Adrenal gland (tissue), 12 donors: ENCODE measurements around the gene SSR2. TPM values are rescaled to one million over a fixed set of nuclear protein-coding genes. Genes with fewer than 3 reads are reported as not detected.
A peak's percentile ranks its signal among the peaks of the same experiment; 100 is the strongest.

ENCODE experiments used
- DNase-seq, 7 donors: peaks; one replicate each; pipeline ENCODE4 v3.0.0-alpha.2; 2019 to 2020
- H3K27ac ChIP-seq, 5 donors: fragments of 200-600 bp; sonication (generic) in 4 of 5; 1 replicate in 3 of 5; 2 replicates in 2 of 5; pipeline versions ENCODE4 v1.5.1 to v1.8.0; 2016 to 2020; ENCODE audit warnings: mild to moderate bottlenecking in 1 of 5
- H3K27me3 ChIP-seq: fragments of 200-600 bp; 2 replicates; pipeline ENCODE4 v1.8.0; 2021
- H3K36me3 ChIP-seq, 2 donors: fragments of 200-600 bp; replicated peaks in 1 of 2; 1 replicate in 1 of 2; 2 replicates in 1 of 2; pipeline versions ENCODE4 v1.5.1 to v1.8.0; 2018 to 2022
- H3K4me1 ChIP-seq, 2 donors: fragments of 200-600 bp; replicated peaks in 1 of 2; 1 replicate in 1 of 2; 2 replicates in 1 of 2; pipeline versions ENCODE4 v1.5.1 to v1.8.0; 2018 to 2021
- H3K4me3 ChIP-seq, 4 donors: fragments of 200-600 bp; sonication (generic) in 3 of 4; one replicate each; pipeline ENCODE4 v1.5.1; 2016 to 2018
- H3K9me3 ChIP-seq, 3 donors: fragments of 200-600 bp; sonication (generic) in 1 of 3; replicated peaks in 1 of 3; 1 replicate in 2 of 3; 2 replicates in 1 of 3; pipeline versions ENCODE4 v1.5.1 to v1.8.0; 2016 to 2021
- POLR2A ChIP-seq, 2 donors: fragments of 450-650 bp; IDR thresholded peaks; one replicate each; pipeline ENCODE4 v1.6.1; 2017; ENCODE audit warnings: antibody characterized with exemption in 2 of 2, mild to moderate bottlenecking in 2 of 2, moderate library complexity in 1 of 2
- WGBS, 4 donors: extraction: QIAGEN DNeasy Blood & Tissue Kit in 2 of 4; methylation state at CpG; one replicate each; pipeline versions ENCODE4 v1.1.5 to v1.1.7; 2013 to 2017; 5-methylcytosine and 5-hydroxymethylcytosine counted together
- intact Hi-C, 2 donors: fragments of 100-400 bp; cut with DNase I; formaldehyde crosslinking; loops; one replicate each; pipeline versions ENCODE4 v1.14.1 to v1.15.0; 2022 to 2023
- polyA plus RNA-seq, 3 donors: library from polyadenylated mRNA; stranded (reverse); fragments of 200-250 nt in 2 of 3; fragments of 350-450 nt in 1 of 3; fragmentation: Illumina TruSeq in 1 of 3; extraction: RNeasy Lipid Tissue Mini Kit (QIAGEN cat#74804) in 1 of 3; gene quantifications; one replicate each; pipeline ENCODE4 v1.2.3, GENCODE V29; 2013 to 2014
- total RNA-seq, 9 donors: library from RNA; depleted of rRNA in 4 of 9; stranded (reverse); fragments of >200 nt in 4 of 9; fragments of 120-200 nt in 1 of 9; fragmentation: NEBNext Ultra II Directional in 1 of 9; extraction: Animal tissue kit (Norgen Biotek cat#: 25700) in 1 of 9; gene quantifications; one replicate each; pipeline versions ENCODE4 v1.1.0 to v1.2.4, GENCODE V29; 2013 to 2023
- TF ChIP-seq, protein P1 (sequence below), 6 experiments: fragments of 450-650 bp in 4 of 6; fragments of 200-600 bp in 2 of 6; sonication (generic) in 1 of 6; IDR thresholded peaks; 1 replicate in 5 of 6; 2 replicates in 1 of 6; pipeline versions ENCODE4 v1.5.1 to v1.8.0; 2016 to 2021; ENCODE audit warnings: antibody characterized with exemption in 6 of 6, mild to moderate bottlenecking in 2 of 6, moderate library complexity in 1 of 6
- donor health status: healthy with polysubstance abuse.
- donor health status: Bipolar disorder and iron deficiency.
- donor health status: DM: yes; HTN: yes; CAD: no.
- donor health status: DM: no; HTN: no; CAD: no.
- donor health status: DM: no; HTN: no; CAD: no.
- donor health status: DM: yes; HTN: yes; CAD: no.

SSR2 gene
- total and polyA plus RNA-seq, 12 donors, result 164 to 724 (median 354) TPM

DNA sequence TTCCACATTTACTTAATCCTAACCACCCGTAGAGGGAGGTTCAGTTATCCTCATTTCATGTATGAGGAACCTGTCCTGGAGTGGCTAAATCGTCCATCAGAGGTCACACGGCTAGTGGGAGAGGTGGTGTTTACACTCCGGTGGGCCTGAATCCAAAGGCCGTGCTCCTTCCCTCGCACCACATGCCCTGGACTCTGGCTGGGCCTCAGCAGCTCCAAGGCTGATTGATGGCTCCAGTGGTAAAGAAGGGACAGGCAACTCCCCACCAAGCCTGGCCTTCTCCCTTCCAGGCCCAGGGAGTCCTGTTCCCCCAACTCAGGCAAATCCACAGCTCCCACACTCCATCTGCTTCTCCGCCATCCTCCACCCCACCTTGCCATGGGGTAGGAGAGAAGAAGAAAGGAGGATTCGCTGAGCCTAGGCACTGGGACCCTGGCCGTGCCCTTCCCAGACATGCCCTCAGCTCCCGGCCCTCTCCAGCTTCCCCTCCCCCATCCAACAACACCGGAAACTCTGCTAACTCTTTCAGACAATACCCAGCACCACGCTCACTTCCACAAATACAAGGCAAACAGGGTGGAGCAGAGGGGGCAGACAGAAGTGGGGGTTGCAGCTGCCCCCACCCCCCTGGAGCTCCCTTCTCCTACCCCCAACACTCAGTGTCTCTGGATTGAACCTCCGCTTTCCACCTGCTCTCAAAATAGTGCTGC, 53.3 kb downstream of the SSR2 start:
- H3K27me3 ChIP-seq, result no peaks in the 10 kb centered on the region
- intact Hi-C loops, result no loop called here
- peaks cover 9 to 46% of the 10 kb centered on the region in 2 donors for H3K4me1 ChIP-seq
- no peak overlapping the region for H3K4me3 ChIP-seq
- H3K36me3 ChIP-seq, result peaks cover 0 to 32% of the 10 kb centered on the region in 2 donors
- peak in 1 of 7 donors; percentile 43 for DNase-seq
- H3K27ac ChIP-seq, result peak overlapping the region in 2 of 5 donors; percentile 49 to 73
- TF ChIP-seq POLR2A (IDR thresholded peaks at IDR 0.05), result no peak
- TF ChIP-seq, protein P1, sequence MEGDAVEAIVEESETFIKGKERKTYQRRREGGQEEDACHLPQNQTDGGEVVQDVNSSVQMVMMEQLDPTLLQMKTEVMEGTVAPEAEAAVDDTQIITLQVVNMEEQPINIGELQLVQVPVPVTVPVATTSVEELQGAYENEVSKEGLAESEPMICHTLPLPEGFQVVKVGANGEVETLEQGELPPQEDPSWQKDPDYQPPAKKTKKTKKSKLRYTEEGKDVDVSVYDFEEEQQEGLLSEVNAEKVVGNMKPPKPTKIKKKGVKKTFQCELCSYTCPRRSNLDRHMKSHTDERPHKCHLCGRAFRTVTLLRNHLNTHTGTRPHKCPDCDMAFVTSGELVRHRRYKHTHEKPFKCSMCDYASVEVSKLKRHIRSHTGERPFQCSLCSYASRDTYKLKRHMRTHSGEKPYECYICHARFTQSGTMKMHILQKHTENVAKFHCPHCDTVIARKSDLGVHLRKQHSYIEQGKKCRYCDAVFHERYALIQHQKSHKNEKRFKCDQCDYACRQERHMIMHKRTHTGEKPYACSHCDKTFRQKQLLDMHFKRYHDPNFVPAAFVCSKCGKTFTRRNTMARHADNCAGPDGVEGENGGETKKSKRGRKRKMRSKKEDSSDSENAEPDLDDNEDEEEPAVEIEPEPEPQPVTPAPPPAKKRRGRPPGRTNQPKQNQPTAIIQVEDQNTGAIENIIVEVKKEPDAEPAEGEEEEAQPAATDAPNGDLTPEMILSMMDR (IDR thresholded peaks at IDR 0.05), result no peak
- 54 to 68% (median 56%) methylated on average over 12 to 13 of the region's 13 CpGs for WGBS, 4 donors
- H3K9me3 ChIP-seq, result no peaks in the 10 kb centered on the region

DNA sequence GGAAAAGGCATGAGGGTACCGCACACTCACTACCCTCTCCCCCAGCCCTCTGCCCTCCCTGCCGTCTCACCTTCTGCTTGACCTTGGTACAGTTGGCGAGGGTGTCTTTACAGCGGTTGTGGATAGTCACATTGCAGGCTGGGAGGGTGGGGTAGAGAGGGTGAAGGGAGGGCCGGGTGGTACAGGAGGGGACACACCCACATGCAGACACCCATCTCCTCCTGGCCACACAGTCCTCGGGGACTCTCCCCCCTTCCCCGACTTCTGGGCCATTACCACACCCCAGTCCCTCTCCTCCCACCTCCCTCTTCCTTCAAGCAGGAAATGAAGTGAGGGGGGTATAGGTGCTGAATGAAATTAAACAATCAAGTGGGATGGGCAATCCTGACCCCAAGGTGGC, 54.0 kb downstream of the SSR2 start:
- Histone ChIP-seq H3K9me3 (no peaks in the 10 kb centered on the region), H3K27ac (peak overlapping the region in 1 of 5 donors; percentile 73), H3K4me1 (peaks cover 9 to 50% of the 10 kb centered on the region in 2 donors), H3K36me3 (peaks cover 0 to 39% of the 10 kb centered on the region in 2 donors), H3K4me3 (no peak overlapping the region), H3K27me3 (no peaks in the 10 kb centered on the region)
- no peak for TF ChIP-seq POLR2A (IDR thresholded peaks at IDR 0.05)
- TF ChIP-seq, protein P1 (IDR thresholded peaks at IDR 0.05), result no peak
- no peak for DNase-seq
- 53 to 60% (median 57%) methylated on average over 5 to 7 of the region's 7 CpGs for WGBS, 4 donors
- intact Hi-C loops, result no loop called here

DNA sequence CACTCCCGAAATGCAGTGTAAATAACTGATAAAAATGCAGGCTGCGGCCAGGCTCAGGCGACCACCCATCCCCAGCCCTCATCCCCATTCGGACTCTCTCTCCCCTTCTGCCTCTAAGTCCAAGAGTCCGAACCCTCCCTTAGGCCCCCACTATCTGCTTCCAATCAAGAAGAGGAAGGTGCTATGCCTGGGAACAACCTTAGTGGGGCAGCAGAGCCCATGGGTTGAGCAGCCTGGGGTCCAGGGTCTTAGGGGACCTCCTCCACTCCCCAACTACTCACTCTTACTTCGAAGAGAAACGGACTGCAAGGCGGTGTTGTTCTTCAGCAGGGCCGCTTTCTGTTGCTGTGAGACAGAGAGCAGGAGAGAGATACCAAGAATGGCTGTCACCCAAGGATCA, 54.6 kb downstream of the SSR2 start:
- TF ChIP-seq, protein P1 (IDR thresholded peaks at IDR 0.05), result no peak
- TF ChIP-seq POLR2A (IDR thresholded peaks at IDR 0.05), result no peak
- H3K27ac ChIP-seq, result peak overlapping the region in 1 of 5 donors; percentile 73
- WGBS, 4 donors, result 83 to 89% (median 88%) methylated on average over 8 to 9 of the region's 9 CpGs
- no peaks in the 10 kb centered on the region for H3K9me3 ChIP-seq
- H3K36me3 ChIP-seq, result peaks cover 0 to 44% of the 10 kb centered on the region in 2 donors
- H3K4me1 ChIP-seq, result peaks cover 9 to 50% of the 10 kb centered on the region in 2 donors
- H3K4me3 ChIP-seq, result no peak overlapping the region
- DNase-seq, result no peak
- intact Hi-C loops, result no loop called here
- H3K27me3 ChIP-seq, result no peaks in the 10 kb centered on the region

DNA sequence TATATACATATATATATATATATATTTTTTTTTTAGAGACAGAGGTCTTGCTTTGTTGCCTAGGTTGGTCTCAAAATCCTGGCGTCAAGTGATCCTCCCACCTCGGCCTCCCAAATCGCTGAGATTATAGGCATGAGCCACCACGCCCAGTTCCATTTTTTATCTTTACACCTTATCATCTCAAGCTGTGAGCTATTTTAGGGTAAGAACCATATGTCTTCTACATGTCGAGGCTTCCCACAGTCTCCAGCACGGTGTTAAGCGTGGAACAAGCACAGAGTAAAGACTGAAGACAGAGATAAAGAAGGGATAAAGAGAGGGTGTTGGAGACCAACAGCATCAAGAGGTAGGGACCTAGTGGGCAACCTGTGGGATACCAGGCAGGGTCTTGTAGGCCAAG, 56.6 kb downstream of the SSR2 start:
- Histone ChIP-seq H3K36me3 (peaks cover 0 to 60% of the 10 kb centered on the region in 2 donors), H3K27ac (no peak overlapping the region), H3K4me1 (peaks cover 0 to 32% of the 10 kb centered on the region in 2 donors), H3K9me3 (no peaks in the 10 kb centered on the region), H3K4me3 (no peak overlapping the region), H3K27me3 (no peaks in the 10 kb centered on the region)
- 85 to 88% (median 87%) methylated on average over 7 of the region's 7 CpGs for WGBS, 4 donors
- no peak for TF ChIP-seq POLR2A (IDR thresholded peaks at IDR 0.05)
- TF ChIP-seq, protein P1 (IDR thresholded peaks at IDR 0.05), result no peak
- intact Hi-C loops, result no loop called here
- no peak for DNase-seq
